Upper lobe of left lung (tissue), 6 donors: Measurements from ENCODE around the gene C1orf87. TPM values are rescaled to one million over a fixed set of nuclear protein-coding genes. Genes with fewer than 3 reads are reported as not detected.

Experiments
- ATAC-seq, 2 donors: fragments of 200-7000 bp; cut with Tn5 transposase; one replicate each; pipeline ENCODE4 v1.9.1; 2022; ENCODE audit warnings: mild to moderate bottlenecking in 2 of 2, moderate library complexity in 2 of 2; ENCODE audit not compliant: low FRiP score in 2 of 2
- DNase-seq, 2 donors: peaks; one replicate each; pipeline ENCODE4 v3.0.0-alpha.2; 2019 to 2020
- H3K27ac ChIP-seq, 4 donors: fragments of 200-600 bp; sonication (generic); one replicate each; pipeline ENCODE4 v1.5.1; 2016 to 2019
- H3K27me3 ChIP-seq, 4 donors: fragments of 200-600 bp; sonication (generic); one replicate each; pipeline ENCODE4 v1.5.1; 2017 to 2019
- H3K36me3 ChIP-seq, 4 donors: fragments of 200-600 bp; sonication (generic); one replicate each; pipeline ENCODE4 v1.5.1; 2016 to 2019
- H3K4me1 ChIP-seq, 4 donors: fragments of 200-600 bp; sonication (generic); one replicate each; pipeline ENCODE4 v1.5.1; 2018 to 2019
- H3K4me3 ChIP-seq, 4 donors: fragments of 200-600 bp; sonication (generic); one replicate each; pipeline ENCODE4 v1.5.1; 2017 to 2019; ENCODE audit warnings: mild to moderate bottlenecking in 2 of 4, moderate library complexity in 1 of 4
- H3K9me3 ChIP-seq, 4 donors: fragments of 200-600 bp; sonication (generic); one replicate each; pipeline ENCODE4 v1.5.1; 2018 to 2019
- EP300 ChIP-seq, 4 donors: sonication (generic); formaldehyde crosslinking; IDR thresholded peaks; one replicate each; pipeline ENCODE4 v1.5.1; 2017; ENCODE audit warnings: antibody characterized with exemption in 4 of 4, control low read depth in 2 of 4
- POLR2A ChIP-seq, 4 donors: fragments of 450-650 bp; IDR thresholded peaks; one replicate each; pipeline ENCODE4 v1.5.1; 2016 to 2017; ENCODE audit warnings: antibody characterized with exemption in 4 of 4, mild to moderate bottlenecking in 2 of 4
- POLR2AphosphoS5 ChIP-seq, 2 donors: sonication (generic); formaldehyde crosslinking; IDR thresholded peaks; one replicate each; pipeline ENCODE4 v1.5.1; 2017; ENCODE audit warnings: antibody characterized with exemption in 2 of 2
- WGBS, 2 donors: methylation state at CpG; one replicate each; pipeline ENCODE4 v1.1.5; 2017 to 2018; 5-methylcytosine and 5-hydroxymethylcytosine counted together
- total RNA-seq, 6 donors: library from RNA; depleted of rRNA in 4 of 6; stranded (reverse); fragments of >200 nt in 4 of 6; gene quantifications; one replicate each; pipeline versions ENCODE4 v1.1.0 to v1.2.1, GENCODE V29; 2016 to 2021
- TF ChIP-seq, protein P1 (sequence below), 6 experiments: fragments of 450-650 bp in 4 of 6; fragments of 200-600 bp in 2 of 6; sonication (generic) in 2 of 6; IDR thresholded peaks; one replicate each; pipeline ENCODE4 v1.5.1; 2016 to 2019; ENCODE audit warnings: antibody characterized with exemption in 6 of 6
- donor health status: DM: no; HTN: no; CAD: no; lungs with moderate emphysema.
- donor health status: DM: no; HTN: yes; CAD: no; lungs with severe emphysema.

Gene C1orf87
- total RNA-seq, 6 donors from 2014 or later, result 0.40 to 26.1 (median 4.8) TPM

DNA sequence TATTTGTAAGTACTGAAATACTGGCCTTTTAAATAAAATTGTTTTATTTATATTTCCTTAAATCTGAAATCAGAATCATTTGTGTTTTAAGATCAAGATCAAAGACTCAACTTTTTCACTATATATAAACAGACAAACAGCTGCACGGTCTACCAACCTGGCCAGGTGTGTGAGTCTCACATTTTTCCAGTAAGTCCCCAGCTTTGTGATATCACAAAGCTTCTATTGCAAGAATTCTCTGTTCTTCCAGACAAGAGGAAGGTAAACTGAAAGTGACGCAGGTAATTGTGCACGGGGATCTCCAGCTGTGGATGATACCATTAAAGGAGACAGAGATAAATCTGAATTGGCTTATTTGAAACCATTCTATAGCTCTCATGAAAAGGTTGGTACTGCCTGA lies 105.8 kb downstream of the C1orf87 start:
- no peak for TF ChIP-seq EP300 (IDR thresholded peaks at IDR 0.05)
- no peak for TF ChIP-seq POLR2AphosphoS5 (IDR thresholded peaks at IDR 0.05)
- TF ChIP-seq POLR2A (IDR thresholded peaks at IDR 0.05), result no peak
- TF ChIP-seq, protein P1, sequence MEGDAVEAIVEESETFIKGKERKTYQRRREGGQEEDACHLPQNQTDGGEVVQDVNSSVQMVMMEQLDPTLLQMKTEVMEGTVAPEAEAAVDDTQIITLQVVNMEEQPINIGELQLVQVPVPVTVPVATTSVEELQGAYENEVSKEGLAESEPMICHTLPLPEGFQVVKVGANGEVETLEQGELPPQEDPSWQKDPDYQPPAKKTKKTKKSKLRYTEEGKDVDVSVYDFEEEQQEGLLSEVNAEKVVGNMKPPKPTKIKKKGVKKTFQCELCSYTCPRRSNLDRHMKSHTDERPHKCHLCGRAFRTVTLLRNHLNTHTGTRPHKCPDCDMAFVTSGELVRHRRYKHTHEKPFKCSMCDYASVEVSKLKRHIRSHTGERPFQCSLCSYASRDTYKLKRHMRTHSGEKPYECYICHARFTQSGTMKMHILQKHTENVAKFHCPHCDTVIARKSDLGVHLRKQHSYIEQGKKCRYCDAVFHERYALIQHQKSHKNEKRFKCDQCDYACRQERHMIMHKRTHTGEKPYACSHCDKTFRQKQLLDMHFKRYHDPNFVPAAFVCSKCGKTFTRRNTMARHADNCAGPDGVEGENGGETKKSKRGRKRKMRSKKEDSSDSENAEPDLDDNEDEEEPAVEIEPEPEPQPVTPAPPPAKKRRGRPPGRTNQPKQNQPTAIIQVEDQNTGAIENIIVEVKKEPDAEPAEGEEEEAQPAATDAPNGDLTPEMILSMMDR (IDR thresholded peaks at IDR 0.05), result no peak
- no peak for DNase-seq
- no peaks in the 10 kb centered on the region for H3K27me3 ChIP-seq
- H3K4me1 ChIP-seq, result peaks cover 6 to 9% (median 8%) of the 10 kb centered on the region in 4 donors
- no peak for ATAC-seq
- H3K9me3 ChIP-seq, result no peaks in the 10 kb centered on the region
- H3K36me3 ChIP-seq, result no peaks in the 10 kb centered on the region
- H3K27ac ChIP-seq, result no peak overlapping the region
- H3K4me3 ChIP-seq, result no peak overlapping the region
- WGBS, 2 donors, result 80 to 83% methylated on average over 3 of the region's 3 CpGs

GRCh38 chr1:59967141-59967697 lies 106.4 kb downstream of the C1orf87 start:
- ATAC-seq (no peak), DNase-seq (no peak)
- Histone ChIP-seq H3K27me3 (no peaks in the 10 kb centered on the region), H3K27ac (no peak overlapping the region), H3K36me3 (no peaks in the 10 kb centered on the region), H3K4me1 (peaks cover 6 to 9% (median 8%) of the 10 kb centered on the region in 4 donors), H3K9me3 (no peaks in the 10 kb centered on the region), H3K4me3 (no peak overlapping the region)
- no peak for TF ChIP-seq POLR2A (IDR thresholded peaks at IDR 0.05)
- TF ChIP-seq, protein P1 (IDR thresholded peaks at IDR 0.05), result no peak
- no peak for TF ChIP-seq POLR2AphosphoS5 (IDR thresholded peaks at IDR 0.05)
- TF ChIP-seq EP300 (IDR thresholded peaks at IDR 0.05), result no peak
- 34 to 47% methylated on average over 6 of the region's 6 CpGs for WGBS, 2 donors

DNA sequence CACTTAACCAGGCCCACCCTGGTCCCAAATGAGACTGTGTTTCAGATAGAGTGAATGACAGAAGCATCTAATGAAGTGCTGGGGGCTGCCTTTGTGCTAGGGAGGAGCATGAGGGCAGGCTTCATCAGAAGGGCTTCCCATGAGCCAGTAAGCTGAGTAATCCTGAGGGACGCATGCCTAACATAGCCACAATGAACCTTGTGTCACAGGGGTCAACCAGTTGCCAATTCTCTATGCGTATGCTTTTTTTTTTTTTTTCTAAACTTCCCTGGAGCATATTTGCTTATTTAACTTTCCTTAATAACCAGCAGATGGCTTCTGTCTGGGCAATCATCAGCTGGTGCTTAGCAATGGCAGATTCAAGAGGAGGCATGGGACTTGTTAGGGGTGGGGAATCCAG lies 121.5 kb downstream of the C1orf87 start:
- TF ChIP-seq POLR2AphosphoS5 (IDR thresholded peaks at IDR 0.05) (no peak), POLR2A (IDR thresholded peaks at IDR 0.05) (no peak), EP300 (IDR thresholded peaks at IDR 0.05) (no peak)
- TF ChIP-seq, protein P1 (IDR thresholded peaks at IDR 0.05), result no peak
- ATAC-seq (no peak), DNase-seq (no peak)
- WGBS, 2 donors, result 79 to 88% methylated on average over 2 of the region's 2 CpGs
- H3K9me3 ChIP-seq, result no peaks in the 10 kb centered on the region
- no peaks in the 10 kb centered on the region for H3K27me3 ChIP-seq
- H3K4me1 ChIP-seq, result no peaks in the 10 kb centered on the region
- no peaks in the 10 kb centered on the region for H3K36me3 ChIP-seq
- H3K27ac ChIP-seq, result no peak overlapping the region
- no peak overlapping the region for H3K4me3 ChIP-seq

DNA sequence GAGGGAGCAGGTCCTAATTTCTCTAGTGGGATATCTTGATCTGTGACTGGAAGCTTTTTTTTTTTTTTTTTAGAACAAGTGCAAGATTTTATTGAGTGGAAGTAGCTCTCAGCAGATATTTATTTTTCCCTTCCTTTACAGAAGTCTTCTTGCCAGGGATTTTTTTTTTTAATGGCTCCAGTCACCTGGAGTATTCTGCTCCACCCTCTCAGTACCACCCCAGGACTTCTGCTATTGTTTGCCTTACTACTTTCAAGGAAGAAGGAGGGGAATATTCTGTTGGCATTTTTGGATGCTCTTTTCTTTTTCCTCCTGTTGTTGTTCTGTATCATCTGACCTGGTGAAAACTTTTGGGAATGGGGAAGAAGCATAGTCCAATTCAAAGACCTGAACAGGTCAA lies 123.9 kb downstream of the C1orf87 start:
- H3K9me3 ChIP-seq, result no peaks in the 10 kb centered on the region
- H3K4me3 ChIP-seq, result no peak overlapping the region
- no peak overlapping the region for H3K27ac ChIP-seq
- no peaks in the 10 kb centered on the region for H3K27me3 ChIP-seq
- H3K4me1 ChIP-seq, result no peaks in the 10 kb centered on the region
- TF ChIP-seq POLR2A (IDR thresholded peaks at IDR 0.05), result no peak
- TF ChIP-seq, protein P1 (IDR thresholded peaks at IDR 0.05), result no peak
- TF ChIP-seq EP300 (IDR thresholded peaks at IDR 0.05), result no peak
- no peak for TF ChIP-seq POLR2AphosphoS5 (IDR thresholded peaks at IDR 0.05)
- H3K36me3 ChIP-seq, result no peaks in the 10 kb centered on the region
- ATAC-seq (no peak), DNase-seq (no peak)

GRCh38 chr1:59948990-59949389 lies 124.6 kb downstream of the C1orf87 start:
- Histone ChIP-seq H3K27me3 (no peaks in the 10 kb centered on the region), H3K4me3 (no peak overlapping the region), H3K36me3 (no peaks in the 10 kb centered on the region), H3K4me1 (no peaks in the 10 kb centered on the region), H3K27ac (no peak overlapping the region), H3K9me3 (no peaks in the 10 kb centered on the region)
- DNase-seq (no peak), ATAC-seq (no peak)
- TF ChIP-seq, protein P1 (IDR thresholded peaks at IDR 0.05), result no peak
- no peak for TF ChIP-seq POLR2AphosphoS5 (IDR thresholded peaks at IDR 0.05)
- TF ChIP-seq EP300 (IDR thresholded peaks at IDR 0.05), result no peak
- TF ChIP-seq POLR2A (IDR thresholded peaks at IDR 0.05), result no peak
- 46 to 65% methylated on average over 1 of the region's 1 CpG for WGBS, 2 donors
